Measurements from ENCODE around the gene PRKCZ.

- no peak for TF ChIP-seq CTCF (IDR thresholded peaks at IDR 0.05)
- TF ChIP-seq POLR2A (IDR thresholded peaks at IDR 0.05; ENCODE audit: low read depth), result no peak
- TF ChIP-seq POLR2AphosphoS5 (IDR thresholded peaks at IDR 0.05), result no peak
- TF ChIP-seq EP300 (IDR thresholded peaks at IDR 0.05), result no peak
These were observed 145.6 kb downstream of the PRKCZ start for GRCh38 chr1:2195785-2196184.

Data from esophagus muscularis mucosa (tissue), 4 donors.